ENCODE results near the gene HDAC4.

GRCh38 chr2:239369631-239370161, 31.1 kb downstream of the HDAC4 start:
- no peak for TF ChIP-seq CTCF (IDR thresholded peaks at IDR 0.05)
- no peak for TF ChIP-seq POLR2A (IDR thresholded peaks at IDR 0.05)
